HCT116 (cell line): Measurements from ENCODE around the gene NSF. TPM values are rescaled to one million over a fixed set of nuclear protein-coding genes. Genes with fewer than 3 reads are reported as not detected.

Source experiments
- ATAC-seq: fragments of 200-7000 bp; cut with Tn5 transposase; 2 replicates; pipeline ENCODE4 v1.9.1; 2020; ENCODE audit warnings: mild to moderate bottlenecking, moderate library complexity
- BruUV-seq: library from RNA; stranded (reverse); fragments of 400-500 nt; replicated peaks from 2 replicates; lab custom pipeline; 2021; lab: Mats Ljungman, UMichigan
- CTCF ChIA-PET: fragments of 300-600 bp; sonication (Branson Sonifier 250); formaldehyde crosslinking; loops from one replicate; lab custom pipeline; 2021; ENCODE audit warnings: antibody characterized with exemption; lab: Charles Lee
- POLR2A ChIA-PET: fragments of 300-600, 350-600 bp; sonication (Branson Sonifier 250); formaldehyde crosslinking; loops from one replicate; lab custom pipeline; 2021; ENCODE audit warnings: antibody characterized with exemption; lab: Charles Lee
- RAD21 ChIA-PET, 2 experiments: fragments of 300-600 bp; sonication (Branson Sonifier 250); formaldehyde crosslinking; loops; one replicate each; lab custom pipeline; 2023; ENCODE audit warnings: low total read pairs in 2 of 2; ENCODE audit not compliant: uncharacterized antibody in 2 of 2, unreplicated experiment in 2 of 2, low non-redundant PET in 1 of 2; lab: Charles Lee
- DNase-seq: peaks from one replicate; pipeline ENCODE4 v3.0.0-alpha.2; 2010; ENCODE audit warnings: low read depth, low spot score
- H2AFZ ChIP-seq: fragments of 200-600 bp; shearing (Covaris generic), sonication (generic); 2 replicates; pipeline ENCODE4 v1.6.1; 2017; ENCODE audit warnings: low read depth, mixed run types, mixed read lengths, antibody characterized with exemption, low read length; ENCODE audit not compliant: poor library complexity, severe bottlenecking
- H3K27ac ChIP-seq: 2 replicates; pipeline ENCODE4 v1.5.1; 2012; ENCODE audit warnings: low read depth, low read length
- H3K27me3 ChIP-seq: fragments of 200-600 bp; sonication (generic); 2 replicates; pipeline ENCODE4 v1.6.1; 2016; ENCODE audit warnings: mixed run types, low read length, mixed read lengths; ENCODE audit not compliant: insufficient read depth
- H3K36me3 ChIP-seq, 2 experiments: fragments of 200-500 bp in 1 of 2; fragments of 200-600 bp in 1 of 2; sonication (Bioruptor generic) in 1 of 2; sonication (generic) in 1 of 2; 2 replicates each; pipeline versions ENCODE4 v1.5.1 to v1.6.1; 2014 to 2016; ENCODE audit warnings: low read length in 2 of 2, inconsistent platforms in 1 of 2, mixed read lengths in 1 of 2, mixed run types in 1 of 2; ENCODE audit not compliant: insufficient read depth in 2 of 2, control insufficient read depth in 1 of 2
- H3K4me1 ChIP-seq, 2 experiments: fragments of 200-600 bp in 1 of 2; sonication (generic) in 1 of 2; 2 replicates each; pipeline versions ENCODE4 v1.5.1 to v1.6.1; 2012 to 2017; ENCODE audit warnings: low read length in 2 of 2, inconsistent platforms in 1 of 2, mild to moderate bottlenecking in 1 of 2, mixed read lengths in 1 of 2, mixed run types in 1 of 2, moderate library complexity in 1 of 2; ENCODE audit not compliant: insufficient read depth in 2 of 2, control insufficient read depth in 1 of 2
- H3K4me2 ChIP-seq: fragments of 200-600 bp; sonication (generic); 2 replicates; pipeline ENCODE4 v1.6.1; 2017; ENCODE audit warnings: mixed run types, low read length, mixed read lengths
- H3K4me3 ChIP-seq, 2 experiments: fragments of 200-600 bp in 1 of 2; sonication (generic) in 1 of 2; replicated peaks in 1 of 2; 2 replicates each; pipeline ENCODE4 v1.5.1; 2011 to 2016; ENCODE audit warnings: low read length in 2 of 2, control low read depth in 1 of 2, low read depth in 1 of 2, mild to moderate bottlenecking in 1 of 2, mixed read lengths in 1 of 2, mixed run types in 1 of 2
- H3K79me2 ChIP-seq: fragments of 200-600 bp; sonication (generic); 2 replicates; pipeline ENCODE4 v1.6.1; 2017; ENCODE audit warnings: mild to moderate bottlenecking, mixed run types, low read length, moderate library complexity, mixed read lengths; ENCODE audit not compliant: insufficient read depth
- H3K9ac ChIP-seq: fragments of 200-600 bp; sonication (generic); 2 replicates; pipeline ENCODE4 v1.6.1; 2016; ENCODE audit warnings: low read length, mixed read lengths
- H3K9me2 ChIP-seq: fragments of 200-600 bp; sonication (generic), shearing (Covaris generic); 2 replicates; pipeline ENCODE4 v1.6.1; 2017; ENCODE audit warnings: mixed run types, mild to moderate bottlenecking, moderate library complexity; ENCODE audit not compliant: insufficient read depth
- H3K9me3 ChIP-seq, 2 experiments: fragments of 200-500 bp in 1 of 2; fragments of 200-600 bp in 1 of 2; sonication (Bioruptor generic) in 1 of 2; sonication (generic) in 1 of 2; 2 replicates each; pipeline ENCODE4 v1.6.1; 2014 to 2017; ENCODE audit warnings: low read length in 2 of 2, mixed read lengths in 2 of 2, inconsistent platforms in 1 of 2, low read depth in 1 of 2, mild to moderate bottlenecking in 1 of 2, mixed run types in 1 of 2, moderate library complexity in 1 of 2; ENCODE audit not compliant: control insufficient read depth in 1 of 2, insufficient read depth in 1 of 2
- H4K20me1 ChIP-seq: fragments of 200-600 bp; sonication (generic), shearing (Covaris generic); 2 replicates; pipeline ENCODE4 v1.6.1; 2017; ENCODE audit warnings: mixed run types, mild to moderate bottlenecking, moderate library complexity; ENCODE audit not compliant: insufficient read depth
- CEBPB ChIP-seq: IDR thresholded peaks from 2 replicates; pipeline ENCODE4 v1.6.1; 2012; ENCODE audit warnings: low read depth
- ELF1 ChIP-seq: IDR thresholded peaks from 2 replicates; pipeline ENCODE4 v1.6.1; 2012; ENCODE audit warnings: low read depth, borderline replicate concordance
- EZH2phosphoT487 ChIP-seq: fragments of 200-600 bp; IDR thresholded peaks from 2 replicates; pipeline ENCODE4 v1.6.1; 2018; ENCODE audit warnings: antibody characterized with exemption, borderline replicate concordance
- JUND ChIP-seq: IDR thresholded peaks from 2 replicates; pipeline ENCODE4 v1.6.1; 2012
- RAD21 ChIP-seq: IDR thresholded peaks from 2 replicates; pipeline ENCODE4 v1.6.1; 2012; ENCODE audit warnings: low read depth, mild to moderate bottlenecking
- SIN3A ChIP-seq: IDR thresholded peaks from 2 replicates; pipeline ENCODE4 v1.6.1; 2012; ENCODE audit warnings: low read depth
- YY1 ChIP-seq: IDR thresholded peaks from 2 replicates; pipeline ENCODE4 v1.6.1; 2011; ENCODE audit warnings: low read length, low read depth, moderate library complexity, mild to moderate bottlenecking; ENCODE audit not compliant: insufficient replicate concordance; ENCODE audit errors: extremely low read depth
- ZBTB33 ChIP-seq: IDR thresholded peaks from 2 replicates; pipeline ENCODE4 v1.6.1; 2011; ENCODE audit warnings: mild to moderate bottlenecking, low read length, moderate library complexity; ENCODE audit not compliant: insufficient replicate concordance; ENCODE audit errors: extremely low read depth
- ZFX ChIP-seq: fragments of 450-650 bp; IDR thresholded peaks from 2 replicates; pipeline ENCODE4 v1.6.1; 2017
- ZNF274 ChIP-seq: fragments of 200-500 bp; sonication (Bioruptor generic); IDR thresholded peaks from 2 replicates; pipeline ENCODE4 v1.6.1; 2014; ENCODE audit warnings: mild to moderate bottlenecking, low read depth, low read length, inconsistent platforms
- intact Hi-C: fragments of 100-400 bp; cut with micrococcal nuclease; formaldehyde crosslinking; loops from 2 replicates; pipeline ENCODE4 v1.10.0; 2022
- total RNA-seq: library from RNA; stranded (reverse); gene quantifications from one replicate; pipeline ENCODE4 v1.2.1, GENCODE V29; 2021; ENCODE audit not compliant: unreplicated experiment

NSF gene
- total RNA-seq, 1 experiment from 2014 or later, result 61.1 TPM

- ChIA-PET RAD21 (no interaction called here), POLR2A (no interaction called here), CTCF (no interaction called here)
- Histone ChIP-seq H3K27me3 (no peaks in the 10 kb centered on the region), H3K4me3 (no peak overlapping the region), H3K9ac (no peak overlapping the region), H3K36me3 (0 out of 4 replicates have a peak, but pooled peaks cover 0 to 2% of the 10 kb centered on the region in 2 experiments), H3K9me2 (no peaks in the 10 kb centered on the region; the same call in 1 of the 2 replicates), H3K9me3 (no peaks in the 10 kb centered on the region), H3K4me2 (no peak overlapping the region), H4K20me1 (no peaks in the 10 kb centered on the region), H3K4me1 (no peaks in the 10 kb centered on the region), H2AFZ (no peak overlapping the region), H3K27ac (no peak overlapping the region), H3K79me2 (no peaks in the 10 kb centered on the region)
- TF ChIP-seq ZBTB33, result no peak
- BruUV-seq, result no TSS peak
- DNase-seq (no peak), ATAC-seq (no peak)
- intact Hi-C loops, result no loop called here
Observed at GRCh38 chr17:46719891-46720290, 129.4 kb downstream of the NSF start.

- H3K4me1 ChIP-seq, result no peaks in the 10 kb centered on the region
- RAD21 ChIA-PET, result no interaction called here
- no peak overlapping the region for H3K4me3 ChIP-seq
- H4K20me1 ChIP-seq, result no peaks in the 10 kb centered on the region
- no peak overlapping the region for H3K4me2 ChIP-seq
- no peaks in the 10 kb centered on the region; the same call in 1 of the 2 replicates for H3K9me2 ChIP-seq
- H3K36me3 ChIP-seq, result 0 out of 4 replicates have a peak, but pooled peaks cover 0 to 2% of the 10 kb centered on the region in 2 experiments
- intact Hi-C loops, result no loop called here
- no TSS peak for BruUV-seq
- no peak overlapping the region for H3K27ac ChIP-seq
- no peak for DNase-seq
- H3K27me3 ChIP-seq, result no peaks in the 10 kb centered on the region
- POLR2A ChIA-PET, result no interaction called here
- CTCF ChIA-PET, result no interaction called here
- no peaks in the 10 kb centered on the region for H3K9me3 ChIP-seq
- H3K79me2 ChIP-seq, result no peaks in the 10 kb centered on the region
- no peak for TF ChIP-seq EZH2phosphoT487
- no peak for TF ChIP-seq ZNF274
- TF ChIP-seq ELF1, result no peak
- no peak for TF ChIP-seq ZFX
- TF ChIP-seq CEBPB, result no peak
- TF ChIP-seq RAD21, result no peak
- no peak for TF ChIP-seq JUND
- no peak for TF ChIP-seq YY1
- TF ChIP-seq SIN3A, result no peak
- H2AFZ ChIP-seq, result no peak overlapping the region
- no peak overlapping the region for H3K9ac ChIP-seq
- ATAC-seq, result no peak
Observed at GRCh38 chr17:46720408-46720807, 129.9 kb downstream of the NSF start.
